Ascending aorta (tissue), 2 donors: Measurements from ENCODE around the gene FANK1. TPM values are rescaled to one million over a fixed set of nuclear protein-coding genes. Genes with fewer than 3 reads are reported as not detected.

Source experiments
- DNase-seq, 2 donors: peaks; one replicate each; pipeline ENCODE4 v3.0.0-alpha.2; 2019; ENCODE audit warnings: low spot score in 2 of 2
- H3K27ac ChIP-seq, 2 donors: fragments of 200-600 bp; sonication (generic); one replicate each; pipeline ENCODE4 v1.5.1; 2016 to 2017; ENCODE audit warnings: mild to moderate bottlenecking in 1 of 2
- H3K27me3 ChIP-seq: fragments of 200-600 bp; sonication (generic); one replicate; pipeline ENCODE4 v1.5.1; 2017
- H3K36me3 ChIP-seq, 2 donors: fragments of 200-600 bp; sonication (generic); one replicate each; pipeline ENCODE4 v1.5.1; 2016
- H3K4me1 ChIP-seq, 2 donors: fragments of 200-600 bp; sonication (generic); one replicate each; pipeline ENCODE4 v1.5.1; 2016 to 2017; ENCODE audit warnings: mild to moderate bottlenecking in 1 of 2
- H3K4me3 ChIP-seq, 2 donors: fragments of 200-600 bp; sonication (generic); one replicate each; pipeline ENCODE4 v1.5.1; 2016 to 2017; ENCODE audit warnings: mild to moderate bottlenecking in 1 of 2
- H3K9me3 ChIP-seq, 2 donors: fragments of 200-600 bp; sonication (generic); one replicate each; pipeline ENCODE4 v1.5.1; 2016
- intact Hi-C: fragments of 100-400 bp; cut with DNase I; formaldehyde crosslinking; loops from one replicate; pipeline ENCODE4 v1.15.1; 2023
- total RNA-seq: library from RNA; depleted of rRNA; stranded (reverse); fragments of >200 nt; gene quantifications from one replicate; pipeline ENCODE4 v1.1.0, GENCODE V29; 2016
- TF ChIP-seq, protein P1 (sequence below), 3 experiments: fragments of 200-600 bp in 2 of 3; fragments of 450-650 bp in 1 of 3; sonication (generic) in 2 of 3; IDR thresholded peaks; one replicate each; pipeline ENCODE4 v1.5.1; 2016 to 2019; ENCODE audit warnings: antibody characterized with exemption in 3 of 3, mild to moderate bottlenecking in 1 of 3, moderate library complexity in 1 of 3

FANK1 gene
- total RNA-seq, 1 donor from 2014 or later, result not detected

DNA sequence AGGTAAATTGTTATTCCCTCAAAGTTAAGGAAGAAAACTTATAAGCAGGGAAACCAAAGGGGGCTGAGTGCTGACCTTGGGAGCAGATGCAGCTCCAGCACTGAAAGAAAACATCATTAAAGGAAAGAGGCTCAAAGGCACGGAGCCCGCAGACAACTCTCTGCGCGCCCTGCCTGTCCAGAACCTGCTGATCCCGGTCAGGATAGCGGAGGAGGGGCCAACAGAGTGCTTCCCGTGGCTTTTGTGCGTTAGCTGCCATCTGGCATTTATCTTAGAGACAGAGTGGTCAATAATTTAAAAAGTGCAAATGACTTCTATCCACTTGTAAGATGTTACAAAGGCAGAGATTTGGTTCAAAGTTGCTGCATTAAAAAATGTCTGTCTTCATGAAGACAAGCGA is 162.1 kb downstream of the FANK1 start:
- Histone ChIP-seq H3K36me3 (no peaks in the 10 kb centered on the region), H3K4me3 (no peak overlapping the region), H3K9me3 (no peaks in the 10 kb centered on the region), H3K27me3 (no peaks in the 10 kb centered on the region), H3K4me1 (peaks cover 6 to 25% of the 10 kb centered on the region in 2 donors), H3K27ac (no peak overlapping the region)
- intact Hi-C loops, result no loop called here
- no peak for DNase-seq
- TF ChIP-seq, protein P1, sequence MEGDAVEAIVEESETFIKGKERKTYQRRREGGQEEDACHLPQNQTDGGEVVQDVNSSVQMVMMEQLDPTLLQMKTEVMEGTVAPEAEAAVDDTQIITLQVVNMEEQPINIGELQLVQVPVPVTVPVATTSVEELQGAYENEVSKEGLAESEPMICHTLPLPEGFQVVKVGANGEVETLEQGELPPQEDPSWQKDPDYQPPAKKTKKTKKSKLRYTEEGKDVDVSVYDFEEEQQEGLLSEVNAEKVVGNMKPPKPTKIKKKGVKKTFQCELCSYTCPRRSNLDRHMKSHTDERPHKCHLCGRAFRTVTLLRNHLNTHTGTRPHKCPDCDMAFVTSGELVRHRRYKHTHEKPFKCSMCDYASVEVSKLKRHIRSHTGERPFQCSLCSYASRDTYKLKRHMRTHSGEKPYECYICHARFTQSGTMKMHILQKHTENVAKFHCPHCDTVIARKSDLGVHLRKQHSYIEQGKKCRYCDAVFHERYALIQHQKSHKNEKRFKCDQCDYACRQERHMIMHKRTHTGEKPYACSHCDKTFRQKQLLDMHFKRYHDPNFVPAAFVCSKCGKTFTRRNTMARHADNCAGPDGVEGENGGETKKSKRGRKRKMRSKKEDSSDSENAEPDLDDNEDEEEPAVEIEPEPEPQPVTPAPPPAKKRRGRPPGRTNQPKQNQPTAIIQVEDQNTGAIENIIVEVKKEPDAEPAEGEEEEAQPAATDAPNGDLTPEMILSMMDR (IDR thresholded peaks at IDR 0.05), result no peak

Other genes with a start within 250 kb of the FANK1 start
- not detected for gene TEX36, start 213.4 kb upstream of the FANK1 start, total RNA-seq
- 0.53 TPM for gene EDRF1, start 176.9 kb upstream of the FANK1 start, total RNA-seq
- not detected for gene MMP21, start 120.7 kb upstream of the FANK1 start, total RNA-seq
- gene UROS, start 73.3 kb upstream of the FANK1 start, total RNA-seq, result 38.1 TPM
- gene BCCIP, start 73.0 kb upstream of the FANK1 start, total RNA-seq, result 4.7 TPM
- 27.4 TPM for gene DHX32, start 15.3 kb upstream of the FANK1 start, total RNA-seq